ENCODE results near the gene CHD6. TPM values are rescaled to one million over a fixed set of nuclear protein-coding genes. Genes with fewer than 3 reads are reported as not detected.

Gene CHD6
- polyA plus RNA-seq, 1 donor (not counting 4 experiments of a cell fraction or from before 2014, with no cell fraction given): 6.8 TPM

- no peak for TF ChIP-seq CTCF (optimal IDR thresholded peaks at IDR 0.05 in 1 of 3, IDR thresholded peaks at IDR 0.05 in 1 of 3, conservative IDR thresholded peaks at IDR 0.05 in 1 of 3; ENCODE audit: extremely low read depth in 1 of 3, insufficient read depth in 2 of 3, low read length in 3 of 3)
- no peak for TF ChIP-seq EZH2 (IDR thresholded peaks at IDR 0.05; ENCODE audit: low read length)
- Histone ChIP-seq H3K9me3 (ENCODE audit: control insufficient read depth, low read depth, low read length) (no peaks in the 10 kb centered on the region), H3K79me2 (ENCODE audit: control insufficient read depth, insufficient read depth, low read length) (no peaks in the 10 kb centered on the region), H3K4me1 (ENCODE audit: control insufficient read depth, extremely low read depth, insufficient read depth, low read length) (no peaks in the 10 kb centered on the region), H2AFZ (ENCODE audit: control insufficient read depth, low read length) (no peak overlapping the region), H3K36me3 (ENCODE audit: control insufficient read depth in 2 of 2, extremely low read depth in 1 of 2, insufficient read depth in 2 of 2, low read length in 2 of 2) (peaks cover 0 to 7% of the 10 kb centered on the region in 2 experiments), H3K4me3 (ENCODE audit: control insufficient read depth in 2 of 3, extremely low read depth in 1 of 3, insufficient read depth in 2 of 3, low read depth in 1 of 3, low read length in 3 of 3) (no peak overlapping the region), H3K27me3 (ENCODE audit: control insufficient read depth, extremely low read depth, insufficient read depth, low read length) (no peaks in the 10 kb centered on the region), H3K4me2 (ENCODE audit: control insufficient read depth, extremely low read depth, insufficient read depth, low read depth, low read length) (no peak overlapping the region), H4K20me1 (ENCODE audit: control insufficient read depth, extremely low read depth, insufficient read depth, low read length) (no peaks in the 10 kb centered on the region), H3K9me1 (ENCODE audit: control insufficient read depth, extremely low read depth, insufficient read depth, low read length) (no peaks in the 10 kb centered on the region), H3K27ac (ENCODE audit: control insufficient read depth, insufficient read depth, low read length) (no peak overlapping the region), H3K9ac (ENCODE audit: control insufficient read depth, extremely low read depth, insufficient read depth, low read length) (no peak overlapping the region)
- dilution Hi-C loops (cut with MboI; ENCODE audit: extremely low pct_ligation_motif_present, low sequenced_read_pairs): no loop called here
- no peak for DNase-seq (ENCODE audit: low read depth, low spot score)
- FAIRE-seq: no peak
Observed at GRCh38 chr20:41499064-41499463, 119.1 kb downstream of the CHD6 start.

GRCh38 chr20:41497186-41497895, 120.8 kb downstream of the CHD6 start:
- Histone ChIP-seq H3K9ac (ENCODE audit: control insufficient read depth, extremely low read depth, insufficient read depth, low read length) (no peak overlapping the region), H2AFZ (ENCODE audit: control insufficient read depth, low read length) (no peak overlapping the region), H3K4me3 (ENCODE audit: control insufficient read depth in 2 of 3, extremely low read depth in 1 of 3, insufficient read depth in 2 of 3, low read depth in 1 of 3, low read length in 3 of 3) (no peak overlapping the region), H3K27ac (ENCODE audit: control insufficient read depth, insufficient read depth, low read length) (no peak overlapping the region), H3K36me3 (ENCODE audit: control insufficient read depth in 2 of 2, extremely low read depth in 1 of 2, insufficient read depth in 2 of 2, low read length in 2 of 2) (peaks cover 0 to 7% of the 10 kb centered on the region in 2 experiments), H3K9me3 (ENCODE audit: control insufficient read depth, low read depth, low read length) (no peaks in the 10 kb centered on the region), H3K79me2 (ENCODE audit: control insufficient read depth, insufficient read depth, low read length) (no peaks in the 10 kb centered on the region), H3K4me2 (ENCODE audit: control insufficient read depth, extremely low read depth, insufficient read depth, low read depth, low read length) (no peak overlapping the region), H3K9me1 (ENCODE audit: control insufficient read depth, extremely low read depth, insufficient read depth, low read length) (no peaks in the 10 kb centered on the region), H3K27me3 (ENCODE audit: control insufficient read depth, extremely low read depth, insufficient read depth, low read length) (no peaks in the 10 kb centered on the region), H3K4me1 (ENCODE audit: control insufficient read depth, extremely low read depth, insufficient read depth, low read length) (no peaks in the 10 kb centered on the region), H4K20me1 (ENCODE audit: control insufficient read depth, extremely low read depth, insufficient read depth, low read length) (no peaks in the 10 kb centered on the region)
- TF ChIP-seq CTCF (optimal IDR thresholded peaks at IDR 0.05 in 1 of 3, IDR thresholded peaks at IDR 0.05 in 1 of 3, conservative IDR thresholded peaks at IDR 0.05 in 1 of 3; ENCODE audit: extremely low read depth in 1 of 3, insufficient read depth in 2 of 3, low read length in 3 of 3): no peak
- no peak for TF ChIP-seq EZH2 (IDR thresholded peaks at IDR 0.05; ENCODE audit: low read length)
- FAIRE-seq (no peak), DNase-seq (ENCODE audit: low read depth, low spot score) (no peak)
- dilution Hi-C loops (cut with MboI; ENCODE audit: extremely low pct_ligation_motif_present, low sequenced_read_pairs): no loop called here

All from keratinocyte (primary cell).